Activated CD8-positive, alpha-beta T cell treated with anti-CD3 and anti-CD28 coated beads, Interleukin-2, amount 10 ng/mL, durations not matched to agents 7 days and 5 days (primary cell): Measurements from ENCODE around the gene C2orf42. TPM values are rescaled to one million over a fixed set of nuclear protein-coding genes. Genes with fewer than 3 reads are reported as not detected.
"Not testable (repeated sequence)": the region's sequence is repeated elsewhere in the genome, so short reads cannot be mapped to it uniquely, and the experiment has no call there.

ENCODE experiments used
- ATAC-seq: fragments of 150-1000 bp; cut with Tn5 transposase; one replicate; pipeline ENCODE4 v1.10.0; 2021; ENCODE audit warnings: moderate library complexity
- CTCF ChIA-PET: fragments of 350-600 bp; sonication (Branson Sonifier 250); formaldehyde crosslinking; loops from one replicate; lab custom pipeline; 2021; ENCODE audit warnings: antibody characterized with exemption; lab: Charles Lee
- POLR2A ChIA-PET: fragments of 350-600 bp; sonication (Branson Sonifier 250); formaldehyde crosslinking; loops from one replicate; lab custom pipeline; 2021; ENCODE audit warnings: antibody characterized with exemption; lab: Charles Lee
- DNase-seq: peaks from one replicate; pipeline ENCODE4 v3.0.0-alpha.2; 2020
- H3K27ac Mint-ChIP-seq: one replicate; pipeline ENCODE4 v1.8.0; 2021; ENCODE audit warnings: mild to moderate bottlenecking, mixed read lengths
- H3K27me3 Mint-ChIP-seq: one replicate; pipeline ENCODE4 v1.8.0; 2021; ENCODE audit warnings: low read depth, mixed read lengths
- H3K36me3 Mint-ChIP-seq: one replicate; pipeline ENCODE4 v1.8.0; 2021; ENCODE audit warnings: low read depth, mixed read lengths
- H3K4me1 Mint-ChIP-seq: one replicate; pipeline ENCODE4 v1.8.0; 2021; ENCODE audit warnings: low read depth, mixed read lengths
- H3K4me3 Mint-ChIP-seq: one replicate; pipeline ENCODE4 v1.8.0; 2021; ENCODE audit warnings: mild to moderate bottlenecking, mixed read lengths
- H3K9me3 Mint-ChIP-seq: one replicate; pipeline ENCODE4 v1.8.0; 2022; ENCODE audit warnings: mixed read lengths; ENCODE audit not compliant: insufficient read depth
- total RNA-seq, 2 experiments: library from RNA; stranded (reverse); gene quantifications; one replicate each; pipeline ENCODE4 v1.2.3, GENCODE V29; 2021

Gene C2orf42
- total RNA-seq, 2 experiments from 2014 or later, result 23.0 to 29.4 TPM

DNA sequence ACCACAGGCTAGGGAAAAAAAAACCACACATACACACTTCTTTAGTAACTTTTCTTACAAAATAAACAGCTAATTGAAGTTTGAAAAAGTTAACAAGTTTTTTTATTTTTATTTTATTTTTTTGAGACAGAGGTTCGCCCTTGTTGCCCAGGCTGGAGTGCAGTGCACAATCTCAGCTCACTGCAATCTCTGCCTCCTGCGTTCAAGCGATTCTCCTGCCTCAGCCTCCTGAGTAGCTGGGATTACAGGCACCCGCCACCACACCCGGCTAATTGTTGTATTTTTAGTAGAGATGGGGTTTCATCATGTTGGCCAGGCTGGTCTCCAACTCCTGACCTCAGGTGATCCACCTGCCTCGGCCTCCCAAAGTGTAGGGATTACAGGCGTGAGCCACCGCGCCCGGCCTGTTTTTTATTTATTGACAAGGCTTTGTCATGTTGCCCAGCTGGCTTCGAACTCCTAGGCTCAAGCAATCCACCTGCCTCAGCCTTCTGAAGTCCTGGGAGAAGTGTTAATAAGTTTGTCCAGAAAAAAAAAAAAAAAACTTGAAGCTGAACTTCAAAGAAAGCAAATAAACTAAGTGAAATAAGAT lies 21.1 kb downstream of the C2orf42 start:
- H3K9me3 Mint-ChIP-seq, H3K27me3 Mint-ChIP-seq, H3K4me3 Mint-ChIP-seq, CTCF ChIA-PET, H3K4me1 Mint-ChIP-seq, ATAC-seq, H3K27ac Mint-ChIP-seq, DNase-seq: not testable (repeated sequence)
- H3K36me3 Mint-ChIP-seq, result peaks cover 36% of the 10 kb centered on the region
- POLR2A ChIA-PET, result interaction anchor here (0.6 kb wide), 1 partner anchor 8 kb away, joined by 3 read pairs; no protein-coding TSS in a partner anchor

DNA sequence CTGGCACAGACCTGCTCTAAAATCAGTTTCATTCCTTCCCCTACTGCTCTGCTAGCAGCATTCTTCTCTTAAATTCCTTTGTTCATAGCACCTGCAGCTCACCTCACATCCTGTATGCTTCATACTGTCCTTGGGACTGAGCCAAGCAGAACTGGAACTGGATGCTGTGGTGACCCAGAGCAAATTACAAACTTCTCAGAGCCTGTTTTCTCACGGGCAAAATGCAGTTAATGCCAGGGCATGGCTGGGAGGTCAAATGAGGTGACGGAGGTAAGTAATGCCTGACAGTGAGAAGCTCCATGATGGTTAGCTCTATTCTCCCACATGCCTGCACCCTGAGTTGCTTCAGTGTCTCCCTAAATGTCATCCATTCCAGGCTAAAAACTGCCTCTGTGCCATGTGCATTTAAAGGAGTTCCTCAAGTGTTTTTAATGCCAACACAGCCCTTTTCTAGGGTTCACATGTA lies 29.7 kb downstream of the C2orf42 start:
- no peaks in the 10 kb centered on the region for H3K9me3 Mint-ChIP-seq
- peaks cover 18% of the 10 kb centered on the region for H3K36me3 Mint-ChIP-seq
- peaks cover 4% of the 10 kb centered on the region for H3K4me1 Mint-ChIP-seq
- H3K27me3 Mint-ChIP-seq, result no peaks in the 10 kb centered on the region
- H3K4me3 Mint-ChIP-seq, result no peak overlapping the region
- peak overlapping the region; percentile 28 for H3K27ac Mint-ChIP-seq
- POLR2A ChIA-PET, result interaction anchor here (0.5 to 0.7 kb wide), 2 partner anchors 9 to 75 kb away, joined by 3 read pairs; no protein-coding TSS in a partner anchor
- DNase-seq, result no peak
- CTCF ChIA-PET, result interaction anchor here (1.5 kb wide), 1 partner anchor 241 kb away, joined by 3 read pairs; no protein-coding TSS in a partner anchor
- ATAC-seq, result no peak

DNA sequence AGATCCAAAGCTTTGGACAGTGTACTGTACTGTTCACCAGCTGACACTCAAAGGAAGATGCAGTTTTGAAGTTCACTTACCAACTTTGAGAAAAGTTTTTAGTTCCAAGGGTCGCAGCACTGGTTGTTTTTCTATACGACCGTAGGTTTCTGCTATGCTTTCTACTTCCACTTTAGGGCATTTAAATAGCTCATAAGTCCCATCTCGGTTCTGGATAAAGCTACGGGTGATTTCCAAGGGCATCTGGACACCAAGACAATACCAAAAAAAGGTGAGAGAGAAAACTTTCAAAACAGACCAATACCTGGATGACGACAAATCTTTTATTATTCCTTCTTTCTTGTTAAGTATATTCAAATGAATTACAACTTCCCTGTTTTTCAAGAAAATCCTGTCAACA lies 30.3 kb downstream of the C2orf42 start:
- H3K27me3 Mint-ChIP-seq, result no peaks in the 10 kb centered on the region
- ATAC-seq (no peak), DNase-seq (no peak)
- H3K27ac Mint-ChIP-seq, result no peak overlapping the region
- H3K4me1 Mint-ChIP-seq, result peaks cover 4% of the 10 kb centered on the region
- no peak overlapping the region for H3K4me3 Mint-ChIP-seq
- POLR2A ChIA-PET, result no interaction called here
- CTCF ChIA-PET, result interaction anchor here (1.5 kb wide), 1 partner anchor 240 kb away, joined by 3 read pairs; no protein-coding TSS in a partner anchor
- H3K9me3 Mint-ChIP-seq, result no peaks in the 10 kb centered on the region
- H3K36me3 Mint-ChIP-seq, result peaks cover 18% of the 10 kb centered on the region

DNA sequence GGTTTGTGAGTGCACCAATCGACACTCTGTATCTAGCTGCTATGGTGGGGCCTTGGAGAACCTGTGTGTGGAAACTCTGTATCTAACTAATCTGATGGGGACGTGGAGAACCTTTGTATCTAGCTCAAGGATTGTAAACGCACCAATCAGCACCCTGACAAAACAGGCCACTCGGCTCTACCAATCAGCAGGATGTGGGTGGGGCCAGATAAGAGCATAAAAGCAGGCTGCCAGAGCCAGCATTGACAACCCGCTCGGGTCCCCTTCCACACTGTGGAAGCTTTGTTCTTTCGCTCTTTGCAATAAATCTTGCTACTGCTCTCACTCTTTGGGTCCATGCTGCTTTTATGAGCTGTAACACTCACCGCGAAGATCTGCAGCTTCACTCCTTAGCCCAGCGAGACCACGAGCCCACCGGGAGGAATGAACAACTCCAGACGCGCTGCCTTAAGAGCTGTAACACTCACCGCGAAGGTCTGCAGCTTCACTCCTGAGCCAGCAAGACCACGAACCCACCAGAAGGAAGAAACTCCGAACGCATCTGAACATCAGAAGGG lies 41.6 kb downstream of the C2orf42 start:
- CTCF ChIA-PET, result interaction anchor here (0.8 to 1.1 kb wide), 2 partner anchors 237 to 424 kb away, joined by 4 to 5 read pairs; no protein-coding TSS in a partner anchor
- POLR2A ChIA-PET, result not testable (repeated sequence)

GRCh38 chr2:70148211-70148760 lies 42.5 kb downstream of the C2orf42 start:
- peaks cover 29% of the 10 kb centered on the region for H3K36me3 Mint-ChIP-seq
- ChIA-PET POLR2A (interaction anchor here (1.0 kb wide), 1 partner anchor 99 kb away, joined by 3 read pairs; no protein-coding TSS in a partner anchor), CTCF (interaction anchor here (0.8 to 1.3 kb wide), 3 partner anchors 77 to 423 kb away, joined by 3 to 5 read pairs (median 4); no protein-coding TSS in a partner anchor)
- H3K27me3 Mint-ChIP-seq, H3K9me3 Mint-ChIP-seq, DNase-seq, H3K27ac Mint-ChIP-seq, H3K4me3 Mint-ChIP-seq, ATAC-seq: not testable (repeated sequence)
- H3K4me1 Mint-ChIP-seq, result peaks cover 41% of the 10 kb centered on the region

More for the DNA sequence above, 41.6 kb downstream of the C2orf42 start:
- Mint-ChIP-seq H3K4me1 (peaks cover 32% of the 10 kb centered on the region), H3K27ac (peak overlapping the region; percentile 40), H3K36me3 (peaks cover 30% of the 10 kb centered on the region)
- DNase-seq, H3K4me3 Mint-ChIP-seq, H3K27me3 Mint-ChIP-seq, H3K9me3 Mint-ChIP-seq, ATAC-seq: not testable (repeated sequence)

DNA sequence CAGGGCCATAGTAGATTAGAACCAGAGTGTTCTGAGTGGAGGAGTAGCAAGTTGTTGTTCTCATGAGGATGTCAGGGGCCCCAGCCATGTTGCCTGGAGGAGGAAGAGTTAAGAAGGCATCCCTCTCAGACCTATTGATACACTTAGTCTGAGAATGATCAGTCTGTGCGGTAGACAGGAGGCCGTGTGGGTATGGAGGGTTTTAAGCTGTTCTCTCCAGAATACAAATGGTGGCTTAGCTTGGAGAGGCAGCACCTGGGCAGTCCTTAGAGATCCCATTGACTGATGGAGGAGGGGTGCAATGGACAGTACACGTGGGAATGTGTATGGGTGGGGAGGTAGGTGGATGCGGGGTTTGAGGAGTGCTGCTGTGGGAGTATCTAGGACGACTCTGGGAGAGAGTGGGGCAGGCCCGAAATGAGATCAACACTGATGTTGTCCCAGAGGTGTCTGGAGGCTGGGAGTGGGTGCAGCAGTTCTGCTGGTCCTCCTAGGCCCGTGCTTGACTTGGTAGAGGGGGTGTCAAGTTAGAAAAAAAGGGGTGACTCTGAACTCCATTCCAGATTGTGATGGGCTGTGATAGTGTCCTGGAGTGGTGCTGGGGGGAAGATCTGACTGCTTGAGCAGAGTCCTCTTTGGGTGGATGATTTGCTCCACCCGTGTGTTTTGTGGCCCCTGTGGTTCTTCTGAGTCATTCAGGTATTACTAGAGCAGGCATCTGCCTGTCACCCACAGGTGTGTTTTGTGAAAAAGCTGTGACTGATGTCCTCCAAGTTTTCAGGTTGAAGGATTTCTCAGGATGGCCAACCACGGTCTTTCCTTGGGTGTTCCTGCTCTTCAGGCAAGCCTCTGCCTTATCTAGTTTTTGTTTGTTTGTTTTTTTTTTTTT lies 44.7 kb downstream of the C2orf42 start:
- no peak for ATAC-seq
- Mint-ChIP-seq H3K4me3 (no peak overlapping the region), H3K9me3 (no peaks in the 10 kb centered on the region), H3K27ac (peak overlapping the region; percentile 80), H3K36me3 (peaks cover 21% of the 10 kb centered on the region), H3K4me1 (peaks cover 53% of the 10 kb centered on the region), H3K27me3 (no peaks in the 10 kb centered on the region)
- DNase-seq, result peak; percentile 63
- ChIA-PET POLR2A (interaction anchor here (0.6 to 1.1 kb wide), 2 partner anchors 22 to 64 kb away, joined by 3 to 4 read pairs; no protein-coding TSS in a partner anchor), CTCF (interaction anchor here (1.3 to 6.2 kb wide), 2 partner anchors 13 to 232 kb away, joined by 3 to 103 read pairs; partner anchors contain the start of gene MXD1)

DNA sequence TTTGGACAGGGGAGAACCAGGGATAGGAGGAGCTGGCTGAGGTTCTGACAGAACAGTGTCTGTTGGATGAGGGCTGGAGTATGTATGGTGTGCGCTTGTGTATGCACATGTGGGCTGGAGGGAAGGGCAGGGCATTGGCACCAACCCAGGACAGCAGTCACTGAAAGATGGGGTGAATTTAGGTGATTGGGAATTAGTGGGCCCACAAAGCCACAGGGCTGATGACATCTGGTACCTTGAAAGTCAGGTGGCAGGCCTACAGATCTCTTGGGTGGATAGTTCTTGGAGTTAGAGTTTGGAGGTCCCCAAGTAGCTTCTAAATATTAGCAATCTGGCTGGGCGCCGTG lies 45.7 kb downstream of the C2orf42 start:
- ChIA-PET POLR2A (interaction anchor here (1.3 to 15.2 kb wide), 2 partner anchors 59 to 231 kb away, joined by 4 to 370 read pairs; partner anchors contain the start of gene PCBP1), CTCF (interaction anchor here (1.0 to 6.2 kb wide), 7 partner anchors 12 to 420 kb away, joined by 3 to 103 read pairs (median 5); partner anchors contain the start of gene MXD1)
- no peak for DNase-seq
- no peak for ATAC-seq
- Mint-ChIP-seq H3K27ac (peak overlapping the region; percentile 14), H3K4me1 (peaks cover 63% of the 10 kb centered on the region), H3K36me3 (peaks cover 17% of the 10 kb centered on the region), H3K4me3 (no peak overlapping the region), H3K9me3 (no peaks in the 10 kb centered on the region), H3K27me3 (no peaks in the 10 kb centered on the region)

GRCh38 chr2:70144443-70145143 lies 46.2 kb downstream of the C2orf42 start:
- ChIA-PET CTCF (interaction anchor here (1.0 to 6.2 kb wide), 8 partner anchors 11 to 420 kb away, joined by 3 to 103 read pairs (median 6); partner anchors contain the start of genes MXD1 and SNRNP27), POLR2A (interaction anchor here (1.1 to 15.2 kb wide), 4 partner anchors 49 to 230 kb away, joined by 3 to 370 read pairs (median 8); partner anchors contain the start of gene PCBP1)
- H3K4me3 Mint-ChIP-seq, result no peak overlapping the region
- peaks cover 68% of the 10 kb centered on the region for H3K4me1 Mint-ChIP-seq
- ATAC-seq, result no peak
- no peak for DNase-seq
- peak overlapping the region; percentile 17 for H3K27ac Mint-ChIP-seq
- no peaks in the 10 kb centered on the region for H3K9me3 Mint-ChIP-seq
- peaks cover 12% of the 10 kb centered on the region for H3K36me3 Mint-ChIP-seq
- no peaks in the 10 kb centered on the region for H3K27me3 Mint-ChIP-seq

DNA sequence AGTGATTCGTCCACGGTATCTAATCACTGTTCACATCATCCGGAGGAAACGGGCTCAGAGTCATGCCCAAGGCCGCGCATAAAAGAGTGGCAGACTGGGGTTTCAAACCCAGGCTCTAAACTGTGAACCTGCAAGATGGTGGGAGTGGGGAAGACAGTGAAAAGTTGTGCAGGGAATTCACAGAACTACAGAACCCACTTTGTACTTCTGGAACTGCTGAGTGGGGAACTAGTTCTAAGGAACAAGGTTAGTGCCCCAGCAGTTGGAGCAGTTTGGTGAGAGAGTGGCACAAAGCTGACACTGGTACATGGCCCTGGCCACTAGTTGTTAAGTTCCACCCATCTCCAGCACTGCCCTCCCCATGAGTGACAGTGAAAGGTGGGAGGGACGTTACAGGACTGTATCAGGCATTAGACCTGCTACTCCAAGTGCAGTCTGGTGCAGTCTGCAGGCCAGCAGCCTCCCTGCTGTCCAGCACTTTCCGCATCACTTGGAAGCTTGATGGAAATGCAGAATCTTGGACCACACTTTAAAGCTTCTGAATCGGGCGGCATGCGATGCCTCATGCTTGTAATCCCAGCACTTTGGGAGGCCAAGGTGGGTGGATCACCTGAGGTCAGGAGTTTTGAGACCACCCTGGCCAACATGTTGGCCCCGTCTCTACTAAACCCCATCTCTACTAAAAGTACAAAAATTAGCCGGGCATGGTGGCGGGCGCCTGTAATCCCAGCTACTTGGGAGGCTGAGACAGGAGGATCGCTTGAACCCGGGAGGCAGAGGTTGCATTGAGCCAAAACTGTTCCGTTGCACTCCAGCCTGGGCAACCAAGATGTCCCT lies 47.3 kb downstream of the C2orf42 start:
- ChIA-PET CTCF (interaction anchor here (0.7 to 6.2 kb wide), 35 partner anchors 10 to 419 kb away, joined by 3 to 103 read pairs (median 5); partner anchors contain the start of genes C2orf42, MXD1 and SNRNP27), POLR2A (interaction anchor here (0.6 to 15.2 kb wide), 23 partner anchors 10 to 582 kb away, joined by 3 to 370 read pairs (median 7); partner anchors contain the start of genes C2orf42, GMCL1, MXD1 and PCBP1)
- H3K27me3 Mint-ChIP-seq, result no peaks in the 10 kb centered on the region
- DNase-seq (peak; percentile 66), ATAC-seq (peak; percentile 12)
- peaks cover 70% of the 10 kb centered on the region for H3K4me1 Mint-ChIP-seq
- peaks cover 1% of the 10 kb centered on the region for H3K36me3 Mint-ChIP-seq
- H3K27ac Mint-ChIP-seq, result peak overlapping the region; percentile 96
- peak overlapping the region; percentile 84 for H3K4me3 Mint-ChIP-seq
- H3K9me3 Mint-ChIP-seq, result no peaks in the 10 kb centered on the region
